Inferior parietal cortex (tissue), 1 donor: ENCODE data around the gene PRXL2A.

ENCODE experiments used
- DNase-seq: peaks from one replicate; pipeline ENCODE4 v3.0.0-alpha.2; 2016; ENCODE audit errors: extremely low spot score

The PRXL2A gene

DNA sequence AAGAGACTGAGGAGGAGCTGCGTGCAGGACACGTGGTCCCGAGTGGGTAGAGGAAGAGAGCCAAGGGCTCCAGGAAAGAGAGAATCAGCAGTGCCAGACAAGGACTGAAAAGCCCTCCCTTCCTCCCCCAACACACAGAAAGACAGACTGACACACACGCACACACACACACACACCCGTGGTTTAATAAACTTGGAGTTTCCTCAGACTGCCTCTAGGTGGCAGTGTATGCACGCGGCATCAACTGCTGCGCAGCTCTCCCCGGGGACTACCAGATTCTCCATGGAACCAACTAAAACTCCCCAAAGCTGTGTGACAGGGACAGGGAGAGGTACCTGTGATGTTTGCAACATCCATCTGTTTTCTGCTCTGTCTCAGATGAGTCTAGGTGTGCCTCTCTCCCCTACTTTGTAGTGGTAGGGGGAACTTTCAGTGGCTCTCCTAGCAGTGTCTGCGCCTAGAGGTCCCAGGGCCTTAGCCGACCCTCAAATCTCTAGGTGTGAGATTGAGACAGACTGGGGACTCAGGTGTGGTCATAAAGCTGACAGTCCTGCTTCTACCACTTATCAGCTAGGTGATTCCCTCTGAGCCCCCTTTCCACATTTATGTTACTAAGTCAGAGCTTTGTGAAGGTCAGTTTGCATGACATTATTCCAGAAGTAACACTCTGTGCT is 36.4 kb downstream of the PRXL2A start:
- peak; percentile 79 for DNase-seq

DNA sequence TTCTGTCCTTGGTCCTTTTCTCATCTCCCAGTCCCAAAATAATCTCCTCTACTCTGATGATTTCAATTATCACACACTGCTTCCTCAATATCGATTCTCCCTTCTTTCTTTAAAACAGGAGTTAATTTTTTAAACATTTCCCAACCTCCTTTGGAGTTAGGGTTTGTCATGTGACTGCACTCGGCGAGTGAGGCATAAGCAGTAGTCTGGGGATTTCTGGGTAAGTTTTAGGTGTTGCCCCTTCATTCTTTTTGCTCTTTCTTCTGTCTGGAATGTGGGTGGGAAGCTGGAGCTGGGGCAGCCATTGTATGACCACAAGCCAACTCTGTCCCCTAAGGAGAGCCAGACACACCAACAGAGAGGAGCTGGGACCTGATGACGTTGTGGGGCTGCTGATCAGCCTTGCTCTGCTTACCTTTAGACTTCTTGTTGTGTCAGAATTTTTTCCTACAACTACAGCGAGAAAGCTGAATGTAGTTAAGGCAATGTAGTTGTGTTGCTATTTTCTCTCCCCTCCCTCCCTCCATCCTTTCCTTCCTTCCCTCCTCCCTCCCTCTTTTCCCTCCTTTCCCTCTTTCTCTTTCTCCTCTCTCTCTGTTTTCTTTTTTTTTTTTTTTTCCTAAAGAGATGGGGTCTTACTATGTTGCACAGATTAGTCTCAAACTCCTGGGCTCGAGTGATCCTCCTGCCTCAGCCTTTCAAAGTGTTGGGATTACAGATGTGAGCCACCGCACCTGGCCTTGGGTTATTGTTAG is 39.3 kb downstream of the PRXL2A start:
- DNase-seq = no peak

DNA sequence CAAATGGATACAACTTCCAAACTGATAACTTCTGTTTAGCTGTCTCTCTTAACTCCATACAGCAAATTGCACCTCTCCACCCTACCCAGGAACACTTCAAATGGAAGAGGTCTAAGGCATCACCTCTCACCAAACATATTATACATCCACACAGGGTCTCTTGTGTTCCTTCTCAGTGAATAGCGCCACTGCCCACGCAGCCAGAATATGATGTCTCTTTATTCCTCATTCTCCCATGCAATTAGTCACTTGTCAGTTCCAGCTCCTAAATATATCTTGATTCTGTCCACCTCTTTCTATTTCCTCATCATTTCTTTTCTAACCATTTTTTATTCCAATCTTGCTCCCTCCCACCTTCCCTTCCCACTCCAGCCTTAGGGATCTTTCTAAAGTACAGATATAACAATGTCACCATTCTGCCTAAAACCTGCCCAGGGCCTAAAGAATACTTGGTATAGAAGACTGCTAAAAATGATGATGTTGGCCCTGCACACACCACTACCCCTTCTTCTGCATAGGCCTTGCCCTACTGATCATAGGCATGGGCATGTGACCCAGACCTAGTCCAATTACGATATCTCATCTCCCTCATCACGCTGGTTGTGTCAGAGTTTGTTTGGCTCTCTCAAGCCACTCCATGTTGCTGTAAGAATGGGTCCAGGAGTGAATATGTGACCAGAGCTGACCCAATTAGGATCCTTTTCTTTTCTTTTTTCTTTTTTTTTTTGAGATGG is 40.0 kb downstream of the PRXL2A start:
- no peak for DNase-seq

DNA sequence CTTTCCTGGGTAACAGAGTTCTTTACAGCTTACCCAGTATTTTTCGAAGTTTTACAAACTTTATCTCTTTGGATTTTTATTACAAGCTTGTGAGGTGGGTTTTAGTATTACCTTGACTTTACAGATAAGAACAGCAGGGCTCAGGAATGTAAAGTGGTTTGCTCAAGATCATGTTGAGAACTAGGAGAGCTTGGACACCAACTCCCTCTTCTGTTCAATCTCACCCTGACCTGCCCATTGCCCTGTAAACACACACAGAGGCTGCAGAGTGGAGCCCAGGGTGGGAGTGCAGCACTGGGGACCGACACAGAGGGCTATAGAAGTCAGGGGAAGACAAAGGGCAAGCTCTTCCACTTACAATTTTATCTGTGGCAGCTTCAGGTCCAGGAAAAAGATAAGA is 41.2 kb downstream of the PRXL2A start:
- no peak for DNase-seq

DNA sequence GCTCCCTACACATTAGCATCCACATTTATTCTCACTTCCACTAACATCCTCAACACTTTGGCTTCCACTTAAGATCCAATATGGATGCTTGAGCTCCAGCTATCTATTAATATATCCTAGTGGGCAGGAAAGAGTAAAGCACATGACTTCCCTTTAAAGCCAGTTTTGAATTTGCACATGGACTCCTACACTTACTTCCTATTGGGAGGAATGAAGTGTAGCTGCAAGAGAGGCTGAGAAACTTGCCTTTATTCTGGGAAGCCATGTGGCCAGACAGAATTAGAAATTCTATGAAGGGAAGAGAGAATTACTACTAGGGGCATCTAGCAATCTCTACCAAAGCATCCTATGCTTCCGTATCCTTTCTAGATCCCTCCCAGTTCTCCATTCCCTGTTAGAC is 42.8 kb downstream of the PRXL2A start:
- DNase-seq = no peak

DNA sequence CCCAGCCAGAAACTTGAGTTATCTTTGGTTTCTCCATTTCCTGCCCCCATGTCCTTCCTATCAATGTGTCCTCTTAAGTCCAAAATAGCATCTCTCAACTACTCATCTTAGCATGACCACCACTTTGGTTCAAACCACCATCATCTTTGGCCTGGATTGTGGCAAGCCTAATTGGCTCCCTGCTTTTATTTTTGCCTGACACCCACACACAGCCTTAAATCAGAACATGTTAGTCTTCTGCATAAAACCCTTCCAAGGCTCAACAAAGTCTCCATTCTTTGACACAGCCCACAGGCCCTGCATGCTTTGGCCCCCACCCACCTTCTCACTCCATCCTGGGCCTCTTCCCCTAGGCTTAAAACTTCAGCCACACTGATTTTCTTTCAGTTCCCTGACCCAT is 43.7 kb downstream of the PRXL2A start:
- DNase-seq = no peak

DNA sequence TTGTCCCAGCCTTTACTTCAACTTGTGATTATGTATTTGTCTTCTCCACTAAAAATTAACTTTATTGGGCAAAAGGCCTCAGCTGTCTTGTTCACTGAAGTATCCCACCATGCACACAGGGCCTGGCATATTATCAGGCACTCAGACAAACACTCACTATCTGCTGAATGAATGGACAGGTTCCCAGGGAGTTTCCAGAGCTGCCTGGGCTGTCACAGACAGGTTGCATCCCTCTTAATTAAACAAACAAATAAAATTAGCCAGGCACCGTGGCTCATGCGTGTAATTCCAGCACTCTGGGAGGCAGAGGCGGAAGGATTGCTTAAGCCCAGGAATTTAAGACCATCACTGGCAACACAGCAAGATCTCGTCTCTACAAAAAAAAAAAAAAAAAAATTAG is 44.3 kb downstream of the PRXL2A start:
- DNase-seq = no peak

DNA sequence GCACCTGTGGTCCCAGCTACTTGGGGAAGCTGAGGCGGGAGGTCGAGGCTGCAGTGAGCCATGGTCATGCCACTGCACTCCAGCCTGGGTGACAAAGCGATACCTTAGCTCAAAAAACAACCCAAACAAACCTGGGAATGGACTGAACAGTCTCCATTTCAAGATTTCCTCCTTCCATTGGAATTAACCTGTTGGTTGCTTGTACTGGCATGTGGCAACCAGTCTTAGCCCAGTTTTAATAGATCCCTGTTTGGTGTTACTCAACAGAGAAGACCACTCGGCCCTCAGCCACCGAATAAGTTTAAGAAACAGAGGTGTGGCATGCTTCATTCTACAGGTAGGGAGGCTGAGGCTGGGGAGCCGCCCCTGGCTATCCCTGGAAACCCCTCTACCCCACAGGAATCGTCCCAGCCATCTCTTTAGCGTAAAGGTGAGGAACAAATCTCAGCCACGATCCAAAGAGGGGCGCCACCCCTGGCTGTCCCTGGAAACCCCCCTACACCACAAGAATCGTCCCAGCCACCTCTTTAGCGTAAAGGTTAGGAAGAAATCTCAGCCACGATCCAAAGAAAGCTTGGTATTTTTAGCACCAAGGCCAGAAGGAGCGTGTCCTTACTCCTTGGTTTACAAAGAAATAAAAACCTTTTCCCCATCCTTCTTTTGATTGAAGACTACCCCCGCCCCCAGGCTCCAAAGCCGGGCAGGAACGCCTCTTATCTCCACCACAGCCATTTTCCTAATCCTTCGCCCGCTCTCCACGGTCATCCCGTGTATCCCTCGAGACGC is 44.9 kb downstream of the PRXL2A start:
- DNase-seq = no peak

DNA sequence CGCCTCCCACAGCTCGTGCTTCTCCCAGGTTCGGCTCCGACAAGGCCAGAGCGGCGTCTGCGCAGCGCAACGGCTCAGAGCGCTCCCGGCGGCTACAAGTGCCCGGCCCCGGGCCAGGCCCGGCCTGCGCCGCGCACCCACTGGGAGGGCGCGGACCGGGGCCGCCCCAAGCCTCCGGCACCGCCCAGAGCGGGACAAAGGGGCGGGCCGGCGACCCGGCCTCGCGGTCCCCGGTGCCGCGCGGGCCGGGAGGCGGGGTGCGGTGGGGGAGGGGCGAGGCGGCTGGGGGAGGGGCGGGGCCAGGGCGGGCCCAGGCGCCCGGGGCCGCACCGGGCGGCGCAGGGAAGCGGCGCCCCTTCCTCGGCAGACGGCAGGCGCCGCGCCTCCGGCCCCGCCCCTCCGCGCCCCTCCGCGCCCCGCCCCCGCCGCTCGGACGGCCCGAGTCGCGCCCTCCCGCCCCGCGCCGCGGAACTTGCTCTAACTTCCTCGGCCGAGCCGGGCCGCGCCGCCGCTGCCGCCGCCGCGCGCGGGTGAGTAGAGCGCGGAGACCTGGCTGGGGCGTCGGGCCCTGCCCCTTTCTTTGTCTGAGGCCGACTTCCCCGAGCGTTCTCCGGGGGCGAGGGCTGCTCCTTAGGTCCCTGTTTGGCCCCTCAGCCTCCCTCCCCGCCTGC is 45.6 kb downstream of the PRXL2A start, which contains the start of gene TSPAN14:
Gene TSPAN14 (plus strand): TSS at position 469 of the 671 bp plus-strand sequence. CDS start 34,924 bp downstream, outside the sequence.
- peak; percentile 72 for DNase-seq

DNA sequence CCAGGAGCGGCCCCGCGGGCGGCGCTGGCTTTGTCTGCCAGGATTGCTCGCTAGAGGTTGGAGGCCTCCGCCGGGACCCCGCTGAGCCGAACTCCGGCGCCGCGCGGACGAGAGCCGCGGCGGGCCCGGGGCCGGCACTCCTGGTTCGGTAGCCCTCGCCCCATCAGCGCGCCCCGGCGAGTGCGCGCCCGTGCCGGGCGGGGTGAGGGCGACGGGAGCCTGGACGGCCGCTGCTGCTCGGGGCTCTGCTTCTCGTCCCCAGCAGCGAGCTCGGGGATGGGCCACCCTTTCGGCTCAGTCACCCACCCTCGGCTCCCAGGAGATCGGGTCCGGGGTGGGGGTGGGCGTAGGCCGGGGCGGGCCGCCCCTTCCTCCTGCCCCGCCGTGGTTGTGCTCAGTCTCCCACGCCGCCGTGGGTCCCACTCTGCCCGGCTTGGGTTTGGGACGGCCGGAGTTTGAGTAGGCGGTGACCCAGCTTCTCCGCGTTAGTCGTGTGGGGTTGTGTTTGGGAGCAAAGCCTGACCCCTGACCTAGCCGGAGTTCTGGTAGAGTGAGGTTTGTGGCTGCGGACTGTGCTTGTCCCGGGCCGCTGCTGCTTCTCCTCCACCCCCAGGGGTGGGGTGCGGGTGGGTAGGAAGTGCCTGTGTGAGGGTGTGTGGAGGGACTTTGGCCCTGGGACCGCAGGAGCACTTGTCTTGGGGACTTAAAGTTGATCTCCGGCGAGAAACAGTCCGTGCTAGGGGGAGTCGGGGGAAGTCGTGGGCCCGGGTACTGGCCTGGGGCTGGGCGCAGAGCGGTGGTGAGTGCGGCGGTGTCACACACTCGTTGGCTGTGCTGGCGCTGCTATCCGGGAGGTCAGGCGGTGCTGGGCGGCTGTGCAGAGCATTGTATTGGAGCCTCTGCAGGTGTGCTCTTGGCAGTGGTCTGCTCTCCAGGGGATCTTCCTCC is 46.4 kb downstream of the PRXL2A start:
- DNase-seq = no peak

DNA sequence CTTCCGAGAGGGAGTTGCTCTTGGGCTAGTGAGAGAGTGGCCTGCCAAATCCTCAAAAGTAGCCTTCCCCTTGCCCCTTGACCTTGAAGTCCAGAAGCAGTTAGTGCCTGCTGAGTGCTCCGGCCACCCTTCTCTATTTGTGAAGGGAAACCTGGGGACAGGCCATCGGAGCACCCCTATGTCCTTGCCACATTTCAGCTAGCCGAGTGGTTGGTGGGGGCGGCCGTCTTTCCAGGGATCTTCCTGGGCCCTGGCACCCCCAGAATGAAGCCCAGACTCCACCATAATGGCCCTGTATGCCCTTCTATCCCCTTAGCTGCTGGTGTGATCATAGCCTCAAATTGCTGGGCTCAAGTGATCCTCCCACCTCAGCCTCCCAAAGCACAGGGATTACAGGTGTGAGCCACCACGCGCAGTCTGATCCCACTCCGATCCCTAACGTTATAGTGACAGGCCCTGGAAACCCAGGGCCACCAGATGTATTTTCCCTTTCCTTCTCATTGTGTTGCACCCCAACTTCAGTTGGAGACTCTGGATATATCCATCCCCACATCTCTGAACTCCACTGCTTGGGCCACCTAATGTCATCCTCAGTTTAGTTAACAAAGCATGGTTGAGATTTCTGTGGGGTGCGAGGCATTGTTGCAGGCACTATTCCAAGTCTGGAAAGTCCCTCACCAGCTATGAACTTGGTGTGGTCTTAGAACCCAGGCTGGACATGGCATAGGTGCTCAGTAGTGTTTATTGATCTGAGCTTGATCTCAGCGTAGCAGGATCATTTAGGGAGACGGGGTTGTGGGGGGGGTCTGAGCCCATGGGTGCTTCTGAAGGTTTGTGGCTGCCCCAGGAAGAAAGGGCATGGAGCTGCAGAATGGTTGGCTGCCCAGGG is 47.4 kb downstream of the PRXL2A start:
- no peak for DNase-seq

DNA sequence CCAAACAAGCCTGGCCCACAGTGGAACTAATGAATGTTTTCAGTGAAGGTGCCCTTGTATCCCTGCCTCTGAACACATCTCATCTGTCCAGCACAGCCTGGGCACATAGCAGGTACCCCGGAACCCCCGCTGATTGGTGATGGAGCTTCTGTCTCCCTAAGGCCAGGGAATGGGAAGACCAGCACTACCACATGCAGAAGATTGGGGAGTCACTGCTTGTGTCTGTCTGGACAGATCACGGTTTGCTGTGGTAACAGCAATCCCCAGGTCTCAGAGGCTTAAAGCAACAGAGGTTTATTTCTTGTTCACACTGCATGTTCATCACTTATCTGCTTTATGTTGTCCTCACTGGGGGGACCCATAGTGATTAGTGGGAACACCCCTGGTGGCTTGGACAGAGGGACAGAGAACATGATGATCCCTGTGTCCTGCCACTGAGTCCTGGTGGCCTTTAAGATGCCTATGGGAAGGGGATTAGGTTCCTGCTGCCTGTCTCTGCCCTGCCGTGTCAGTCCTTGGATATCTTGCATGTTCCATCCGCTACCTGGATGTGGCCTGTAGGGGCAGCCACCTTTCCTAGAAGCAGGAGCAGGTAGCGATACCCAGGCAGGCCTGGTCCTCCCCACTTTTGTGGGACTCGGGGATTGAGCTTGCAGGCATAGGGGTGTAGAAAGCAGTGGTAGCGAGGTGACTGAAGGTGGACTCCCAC is 49.4 kb downstream of the PRXL2A start:
- no peak for DNase-seq

DNA sequence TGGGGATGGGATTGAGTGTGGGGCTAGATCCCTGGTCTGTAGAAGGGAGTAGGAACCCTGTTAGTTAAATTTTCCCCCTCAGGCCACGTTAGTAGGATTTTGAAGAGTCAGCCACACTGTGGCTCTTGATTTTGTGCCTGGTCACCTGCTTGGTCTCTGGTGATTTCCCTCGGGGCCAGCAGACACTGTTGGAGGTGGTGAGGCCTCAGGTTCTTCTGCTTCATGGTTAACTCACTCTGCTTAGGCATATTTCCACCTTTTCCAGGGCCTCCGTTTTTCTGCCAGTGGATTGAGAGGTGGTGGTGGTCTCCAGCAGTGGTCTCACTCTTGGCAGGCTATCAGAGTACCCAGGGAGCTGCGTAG is 49.9 kb downstream of the PRXL2A start:
- no peak for DNase-seq

DNA sequence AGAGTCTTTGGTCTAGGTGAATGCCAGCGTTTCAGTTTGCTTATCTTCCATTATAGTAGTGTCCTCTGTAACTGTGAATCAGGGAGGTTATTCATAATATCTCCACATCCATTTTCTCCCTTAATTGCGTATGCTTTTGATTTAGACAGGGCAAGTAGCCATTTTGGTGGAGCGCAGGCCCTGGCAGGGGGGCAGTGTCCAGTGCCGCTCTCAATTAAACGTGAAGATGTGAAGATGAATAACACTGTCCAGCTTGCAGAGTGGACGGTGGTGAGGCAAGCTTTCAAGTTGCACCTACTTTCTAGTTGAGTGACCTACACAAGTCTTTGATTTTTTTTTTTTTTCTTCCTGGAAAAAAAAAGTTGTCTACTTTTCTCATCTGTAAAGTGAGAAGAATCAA is 50.3 kb downstream of the PRXL2A start:
- no peak for DNase-seq

DNA sequence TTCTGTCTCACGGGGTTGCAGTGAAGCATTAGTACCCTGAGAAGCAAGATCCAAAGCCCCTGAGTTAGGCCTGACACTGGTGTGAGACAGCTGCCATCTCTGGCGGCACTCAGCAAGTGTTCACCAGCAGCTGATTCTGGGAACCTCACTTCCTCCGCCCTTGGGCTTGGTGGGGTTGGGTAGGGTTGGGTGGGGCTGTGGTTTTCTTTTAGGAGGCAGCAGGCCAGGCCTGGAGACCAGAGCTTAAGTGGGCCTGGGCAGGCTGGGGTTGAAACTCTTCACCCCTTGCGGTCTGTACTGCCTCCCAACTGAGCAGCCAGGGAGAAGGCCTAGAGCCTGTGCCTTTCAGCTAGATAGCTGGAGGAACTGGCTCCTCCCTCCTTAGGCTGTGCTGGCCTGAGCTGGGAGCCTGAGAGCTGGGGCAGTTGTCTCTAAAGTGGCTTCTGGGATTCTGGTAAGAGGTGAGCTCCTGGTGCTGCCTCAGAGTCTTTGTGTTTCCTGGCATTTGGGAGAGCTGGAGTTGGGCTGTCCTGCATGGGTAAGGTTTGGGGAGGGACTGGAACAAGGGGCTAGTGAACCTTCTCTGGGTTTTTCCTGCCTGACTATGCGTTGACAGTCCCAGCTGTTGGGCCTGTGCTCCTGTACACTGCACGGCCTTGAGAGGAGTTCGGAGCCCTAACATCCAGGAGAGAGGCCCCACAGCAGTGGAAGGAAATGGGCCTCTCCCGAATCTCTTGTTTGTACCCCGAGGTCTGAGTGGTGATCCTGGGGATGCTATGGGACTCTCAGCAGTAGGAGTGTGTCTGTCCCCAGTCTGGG is 50.9 kb downstream of the PRXL2A start:
- DNase-seq = no peak

DNA sequence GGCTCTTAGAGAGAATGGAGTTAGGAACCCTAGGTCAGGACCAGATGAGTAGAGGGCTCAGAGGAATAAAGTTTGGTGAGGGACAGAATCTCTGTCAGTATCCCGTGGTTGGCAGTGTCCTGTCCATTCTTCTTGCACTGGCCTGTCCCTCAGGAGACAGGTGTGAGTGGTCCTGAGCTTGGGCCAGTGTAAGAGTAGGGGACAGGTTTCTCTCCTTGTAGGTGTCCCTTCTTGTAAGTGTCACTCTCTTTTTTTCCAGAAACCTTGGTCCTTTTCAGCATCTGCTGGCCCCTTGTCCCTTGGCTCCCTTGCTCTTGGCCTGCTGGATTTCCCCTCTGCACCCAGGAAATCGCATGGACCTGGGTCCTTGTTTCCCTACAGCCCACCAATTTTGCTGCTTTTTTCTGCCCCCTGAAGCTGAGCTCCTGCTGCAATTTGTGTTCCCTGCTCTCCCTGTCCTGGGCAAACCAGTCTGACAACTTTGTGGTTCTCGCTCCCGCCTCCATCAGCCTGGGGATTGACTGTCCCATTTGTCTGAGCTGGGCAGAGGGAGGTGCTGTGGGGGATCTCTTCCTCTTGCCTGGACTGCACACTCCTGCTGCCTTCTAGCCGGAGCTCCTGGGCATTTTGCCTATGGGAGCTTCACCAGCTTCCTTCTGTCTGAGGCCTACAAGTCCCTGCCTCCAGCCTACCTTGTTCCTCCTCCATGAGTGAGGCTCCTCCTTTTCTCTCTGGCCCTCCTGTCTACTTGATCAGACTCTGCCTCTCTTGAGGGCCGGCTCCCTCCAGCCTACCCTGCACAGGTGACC is 52.3 kb downstream of the PRXL2A start:
- no peak for DNase-seq
